RWPE2 (cell line): Measurements from ENCODE around the gene EGFLAM.

Experiments
- ATAC-seq: fragments of 200-7000 bp; cut with Tn5 transposase; 3 replicates; pipeline ENCODE4 v1.9.1; 2021; ENCODE audit warnings: low read depth
- DNase-seq: peaks from one replicate; pipeline ENCODE4 v3.0.0-alpha.2; 2020; ENCODE audit warnings: low spot score
- H3K27ac ChIP-seq: fragments of 450-650 bp; 2 replicates; pipeline ENCODE4 v1.5.1; 2017; ENCODE audit warnings: mild to moderate bottlenecking; ENCODE audit not compliant: poor library complexity, severe bottlenecking
- H3K27me3 ChIP-seq: fragments of 250-450 bp; sonication (Bioruptor Pico); 2 replicates; pipeline ENCODE4 v1.5.1; 2021; ENCODE audit warnings: mild to moderate bottlenecking, moderate library complexity; ENCODE audit not compliant: insufficient read depth, poor library complexity, severe bottlenecking
- H3K36me3 ChIP-seq: fragments of 250-450 bp; sonication (Bioruptor Pico); 2 replicates; pipeline ENCODE4 v1.5.1; 2020; ENCODE audit warnings: low read depth, mild to moderate bottlenecking, moderate library complexity
- H3K4me1 ChIP-seq: fragments of 250-450 bp; sonication (Bioruptor Pico); 2 replicates; pipeline ENCODE4 v1.5.1; 2021; ENCODE audit warnings: mild to moderate bottlenecking, moderate library complexity; ENCODE audit not compliant: insufficient read depth, poor library complexity, severe bottlenecking
- H3K4me3 ChIP-seq: fragments of 250-450 bp; sonication (Bioruptor Pico); 2 replicates; pipeline ENCODE4 v1.5.1; 2021; ENCODE audit warnings: mild to moderate bottlenecking, moderate library complexity; ENCODE audit not compliant: severe bottlenecking
- H3K9me3 ChIP-seq: fragments of 250-450 bp; sonication (Bioruptor Pico); 2 replicates; pipeline ENCODE4 v1.5.1; 2021; ENCODE audit warnings: mild to moderate bottlenecking, moderate library complexity; ENCODE audit not compliant: severe bottlenecking
- CTCF ChIP-seq: fragments of 450-650 bp; IDR thresholded peaks from one replicate; pipeline ENCODE4 v1.5.1; 2017; ENCODE audit warnings: mild to moderate bottlenecking, moderate library complexity; ENCODE audit not compliant: poor library complexity, severe bottlenecking

EGFLAM gene

GRCh38 chr5:38375423-38375822 is 117.1 kb downstream of the EGFLAM start:
- Histone ChIP-seq H3K27me3 (peaks cover 56% of the 10 kb centered on the region), H3K27ac (no peak overlapping the region), H3K36me3 (no peaks in the 10 kb centered on the region), H3K4me1 (no peaks in the 10 kb centered on the region), H3K9me3 (no peaks in the 10 kb centered on the region), H3K4me3 (no peak overlapping the region)
- DNase-seq (no peak), ATAC-seq (no peak)
- no peak for TF ChIP-seq CTCF

GRCh38 chr5:38376404-38376803 is 118.0 kb downstream of the EGFLAM start:
- ATAC-seq = no peak
- Histone ChIP-seq H3K27ac (no peak overlapping the region), H3K4me1 (no peaks in the 10 kb centered on the region), H3K4me3 (no peak overlapping the region), H3K27me3 (peaks cover 55% of the 10 kb centered on the region), H3K36me3 (no peaks in the 10 kb centered on the region), H3K9me3 (no peaks in the 10 kb centered on the region)
- DNase-seq = no peak
- TF ChIP-seq CTCF = no peak

- Histone ChIP-seq H3K4me3 (no peak overlapping the region), H3K36me3 (no peaks in the 10 kb centered on the region), H3K4me1 (no peaks in the 10 kb centered on the region), H3K9me3 (no peaks in the 10 kb centered on the region), H3K27ac (no peak overlapping the region), H3K27me3 (peaks cover 39% of the 10 kb centered on the region)
- no peak for TF ChIP-seq CTCF
- ATAC-seq = no peak
- no peak for DNase-seq
Measured at GRCh38 chr5:38378579-38378978, 120.2 kb downstream of the EGFLAM start.

- H3K36me3 ChIP-seq = no peaks in the 10 kb centered on the region
- DNase-seq (no peak), ATAC-seq (no peak)
- H3K27me3 ChIP-seq = peaks cover 30% of the 10 kb centered on the region
- no peak overlapping the region for H3K27ac ChIP-seq
- no peaks in the 10 kb centered on the region for H3K9me3 ChIP-seq
- no peak overlapping the region for H3K4me3 ChIP-seq
- no peaks in the 10 kb centered on the region for H3K4me1 ChIP-seq
- no peak for TF ChIP-seq CTCF
Measured at GRCh38 chr5:38379350-38379937, 121.1 kb downstream of the EGFLAM start.

GRCh38 chr5:38380537-38380936 is 122.2 kb downstream of the EGFLAM start:
- no peak overlapping the region for H3K27ac ChIP-seq
- peaks cover 28% of the 10 kb centered on the region for H3K27me3 ChIP-seq
- no peaks in the 10 kb centered on the region for H3K9me3 ChIP-seq
- no peaks in the 10 kb centered on the region for H3K4me1 ChIP-seq
- H3K36me3 ChIP-seq = no peaks in the 10 kb centered on the region
- no peak for TF ChIP-seq CTCF
- H3K4me3 ChIP-seq = no peak overlapping the region
- DNase-seq (no peak), ATAC-seq (no peak)
